IMR-90 (cell line): Measurements from ENCODE around the gene LFNG.

Experiments
- CEBPB ChIP-seq: IDR thresholded peaks from 2 replicates; pipeline ENCODE4 v1.6.1; 2012; ENCODE audit warnings: low read depth, low read length, improper control_type of control experiment
- POLR2A ChIP-seq: IDR thresholded peaks from 2 replicates; pipeline ENCODE4 v1.6.1; 2012; ENCODE audit warnings: mild to moderate bottlenecking, low read depth, low read length
- TF ChIP-seq, protein P1 (sequence below): conservative IDR thresholded peaks from 2 replicates; pipeline ENCODE4 v1.5.1; 2012; ENCODE audit warnings: mild to moderate bottlenecking, low read depth, low read length, improper control_type of control experiment
- TF ChIP-seq, protein P2 (sequence below): fragments of 150-350 bp; IDR thresholded peaks from 2 replicates; pipeline ENCODE4 v1.6.1; 2017; ENCODE audit warnings: mild to moderate bottlenecking, antibody characterized with exemption, low read length, low read depth

DNA sequence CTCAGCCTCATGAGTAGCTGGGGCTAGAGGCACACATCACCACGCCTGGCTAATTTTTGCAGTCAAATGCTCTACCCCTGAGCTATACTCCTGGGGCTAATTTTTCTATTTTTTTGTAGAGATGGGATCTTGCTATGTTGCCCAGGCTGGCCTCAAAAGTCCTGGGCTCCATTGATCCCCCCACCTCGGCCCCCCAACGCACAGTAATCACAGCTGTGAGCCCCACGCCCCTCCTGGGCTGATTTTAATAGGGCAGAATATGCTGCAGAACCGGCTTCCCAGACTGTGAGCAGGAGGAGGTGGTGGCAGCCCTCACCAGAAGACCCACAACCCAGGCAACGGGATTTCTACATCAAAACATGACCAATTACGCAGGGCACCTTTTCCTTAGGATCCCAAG lies 20.6 kb downstream of the LFNG start:
- TF ChIP-seq, protein P1, sequence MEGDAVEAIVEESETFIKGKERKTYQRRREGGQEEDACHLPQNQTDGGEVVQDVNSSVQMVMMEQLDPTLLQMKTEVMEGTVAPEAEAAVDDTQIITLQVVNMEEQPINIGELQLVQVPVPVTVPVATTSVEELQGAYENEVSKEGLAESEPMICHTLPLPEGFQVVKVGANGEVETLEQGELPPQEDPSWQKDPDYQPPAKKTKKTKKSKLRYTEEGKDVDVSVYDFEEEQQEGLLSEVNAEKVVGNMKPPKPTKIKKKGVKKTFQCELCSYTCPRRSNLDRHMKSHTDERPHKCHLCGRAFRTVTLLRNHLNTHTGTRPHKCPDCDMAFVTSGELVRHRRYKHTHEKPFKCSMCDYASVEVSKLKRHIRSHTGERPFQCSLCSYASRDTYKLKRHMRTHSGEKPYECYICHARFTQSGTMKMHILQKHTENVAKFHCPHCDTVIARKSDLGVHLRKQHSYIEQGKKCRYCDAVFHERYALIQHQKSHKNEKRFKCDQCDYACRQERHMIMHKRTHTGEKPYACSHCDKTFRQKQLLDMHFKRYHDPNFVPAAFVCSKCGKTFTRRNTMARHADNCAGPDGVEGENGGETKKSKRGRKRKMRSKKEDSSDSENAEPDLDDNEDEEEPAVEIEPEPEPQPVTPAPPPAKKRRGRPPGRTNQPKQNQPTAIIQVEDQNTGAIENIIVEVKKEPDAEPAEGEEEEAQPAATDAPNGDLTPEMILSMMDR, result no peak
- TF ChIP-seq, protein P2, sequence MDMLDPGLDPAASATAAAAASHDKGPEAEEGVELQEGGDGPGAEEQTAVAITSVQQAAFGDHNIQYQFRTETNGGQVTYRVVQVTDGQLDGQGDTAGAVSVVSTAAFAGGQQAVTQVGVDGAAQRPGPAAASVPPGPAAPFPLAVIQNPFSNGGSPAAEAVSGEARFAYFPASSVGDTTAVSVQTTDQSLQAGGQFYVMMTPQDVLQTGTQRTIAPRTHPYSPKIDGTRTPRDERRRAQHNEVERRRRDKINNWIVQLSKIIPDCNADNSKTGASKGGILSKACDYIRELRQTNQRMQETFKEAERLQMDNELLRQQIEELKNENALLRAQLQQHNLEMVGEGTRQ, result no peak
- TF ChIP-seq POLR2A (no peak), CEBPB (no peak)
